PC-3 (cell line): ENCODE measurements around the gene PHETA1.

Experiments used
- EZH2 ChIP-seq: fragments of 300-600 bp; sonication (generic); IDR thresholded peaks from one replicate; pipeline ENCODE4 v1.6.1; 2017; ENCODE audit warnings: antibody characterized with exemption, mild to moderate bottlenecking, low read length; ENCODE audit not compliant: unreplicated experiment
- EZH2phosphoT487 ChIP-seq: fragments of 300-600 bp; sonication (generic); IDR thresholded peaks from 2 replicates; pipeline ENCODE4 v1.6.1; 2018; ENCODE audit warnings: mild to moderate bottlenecking, antibody characterized with exemption, low read length, borderline replicate concordance
- TF ChIP-seq, protein P1 (sequence below): fragments of 300-600 bp; sonication (generic); conservative IDR thresholded peaks from 2 replicates; pipeline ENCODE4 v1.5.1; 2017; ENCODE audit warnings: antibody characterized with exemption, low read depth, mild to moderate bottlenecking, low read length

DNA sequence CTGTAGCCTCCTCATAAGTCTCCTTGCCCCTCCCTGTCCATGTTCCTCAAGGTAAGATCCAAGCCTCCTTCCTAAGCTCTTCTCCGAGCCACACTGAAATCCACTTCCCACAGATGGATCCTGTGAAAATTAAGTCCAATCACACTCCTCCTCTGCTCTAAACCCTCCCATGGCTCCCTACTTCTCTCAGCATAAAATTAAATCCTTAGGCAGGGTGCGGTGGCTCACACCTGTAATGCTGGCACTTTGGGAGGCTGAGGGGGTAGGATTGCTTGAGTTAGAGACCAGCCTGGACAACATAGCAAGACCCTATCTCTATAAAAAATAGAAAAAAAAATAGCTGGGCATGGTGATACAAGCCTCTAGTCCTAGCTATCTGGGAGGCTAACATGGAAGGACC is 2.3 kb downstream of the PHETA1 start:
- TF ChIP-seq, protein P1, sequence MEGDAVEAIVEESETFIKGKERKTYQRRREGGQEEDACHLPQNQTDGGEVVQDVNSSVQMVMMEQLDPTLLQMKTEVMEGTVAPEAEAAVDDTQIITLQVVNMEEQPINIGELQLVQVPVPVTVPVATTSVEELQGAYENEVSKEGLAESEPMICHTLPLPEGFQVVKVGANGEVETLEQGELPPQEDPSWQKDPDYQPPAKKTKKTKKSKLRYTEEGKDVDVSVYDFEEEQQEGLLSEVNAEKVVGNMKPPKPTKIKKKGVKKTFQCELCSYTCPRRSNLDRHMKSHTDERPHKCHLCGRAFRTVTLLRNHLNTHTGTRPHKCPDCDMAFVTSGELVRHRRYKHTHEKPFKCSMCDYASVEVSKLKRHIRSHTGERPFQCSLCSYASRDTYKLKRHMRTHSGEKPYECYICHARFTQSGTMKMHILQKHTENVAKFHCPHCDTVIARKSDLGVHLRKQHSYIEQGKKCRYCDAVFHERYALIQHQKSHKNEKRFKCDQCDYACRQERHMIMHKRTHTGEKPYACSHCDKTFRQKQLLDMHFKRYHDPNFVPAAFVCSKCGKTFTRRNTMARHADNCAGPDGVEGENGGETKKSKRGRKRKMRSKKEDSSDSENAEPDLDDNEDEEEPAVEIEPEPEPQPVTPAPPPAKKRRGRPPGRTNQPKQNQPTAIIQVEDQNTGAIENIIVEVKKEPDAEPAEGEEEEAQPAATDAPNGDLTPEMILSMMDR = no peak
- TF ChIP-seq EZH2 (no peak), EZH2phosphoT487 (no peak)
